Mesendoderm (in vitro differentiated cells): ENCODE data around the gene CARNS1.

Experiments used
- DNase-seq: peaks from one replicate; pipeline ENCODE4 v3.0.0; 2013
- H2AK5ac ChIP-seq: 2 replicates; pipeline ENCODE4 v1.6.1; 2013; ENCODE audit warnings: low read length, inconsistent platforms
- H2BK120ac ChIP-seq: 2 replicates; pipeline ENCODE4 v1.6.1; 2013; ENCODE audit warnings: low read depth, mild to moderate bottlenecking, low read length, moderate library complexity, mixed read lengths
- H2BK15ac ChIP-seq: replicated peaks from 2 replicates; pipeline ENCODE4 v1.6.1; 2013; ENCODE audit warnings: low read depth, mild to moderate bottlenecking, moderate library complexity
- H2BK5ac ChIP-seq: 2 replicates; pipeline ENCODE4 v1.6.1; 2013; ENCODE audit warnings: low read length, inconsistent platforms
- H3K18ac ChIP-seq: 2 replicates; pipeline ENCODE4 v1.6.1; 2013; ENCODE audit warnings: mild to moderate bottlenecking, low read length, mixed read lengths
- H3K23ac ChIP-seq: one replicate; pipeline ENCODE4 v1.6.1; 2013; ENCODE audit warnings: low read length
- H3K27ac ChIP-seq: 2 replicates; pipeline ENCODE4 v1.5.1; 2013; ENCODE audit warnings: low read depth, mild to moderate bottlenecking, inconsistent platforms, low read length, moderate library complexity
- H3K27me3 ChIP-seq: 2 replicates; pipeline ENCODE4 v1.6.1; 2013; ENCODE audit warnings: low read length, control low read depth, mild to moderate bottlenecking, inconsistent platforms; ENCODE audit not compliant: insufficient read depth, poor library complexity
- H3K36me3 ChIP-seq: 2 replicates; pipeline ENCODE4 v1.6.1; 2013; ENCODE audit warnings: low read length, inconsistent platforms; ENCODE audit not compliant: control insufficient read depth, insufficient read depth
- H3K4ac ChIP-seq: one replicate; pipeline ENCODE4 v1.6.1; 2013; ENCODE audit warnings: low read depth, mild to moderate bottlenecking, low read length, moderate library complexity
- H3K4me1 ChIP-seq: 2 replicates; pipeline ENCODE4 v1.6.1; 2013; ENCODE audit warnings: low read depth, low read length, inconsistent platforms; ENCODE audit not compliant: control insufficient read depth
- H3K4me2 ChIP-seq: 2 replicates; pipeline ENCODE4 v1.6.1; 2013; ENCODE audit warnings: low read length
- H3K4me3 ChIP-seq: 2 replicates; pipeline ENCODE4 v1.5.1; 2013; ENCODE audit warnings: mild to moderate bottlenecking, low read length
- H3K56ac ChIP-seq: one replicate; pipeline ENCODE4 v1.6.1; 2013; ENCODE audit warnings: low read length
- H3K79me1 ChIP-seq: 2 replicates; pipeline ENCODE4 v1.6.1; 2013; ENCODE audit warnings: low read length, inconsistent platforms
- H3K79me2 ChIP-seq: 2 replicates; pipeline ENCODE4 v1.6.1; 2013; ENCODE audit warnings: mild to moderate bottlenecking, low read length; ENCODE audit not compliant: control insufficient read depth, insufficient read depth
- H3K9ac ChIP-seq: 2 replicates; pipeline ENCODE4 v1.6.1; 2013; ENCODE audit warnings: low read length, inconsistent platforms
- H4K5ac ChIP-seq: one replicate; pipeline ENCODE4 v1.6.1; 2013; ENCODE audit warnings: low read length
- H4K8ac ChIP-seq: one replicate; pipeline ENCODE4 v1.6.1; 2013; ENCODE audit warnings: low read depth, mild to moderate bottlenecking, control low read depth, low read length, moderate library complexity
- WGBS: extraction: QIAGEN DNeasy Blood & Tissue Kit; methylation state at CpG from one replicate; pipeline ENCODE4 v1.1.7; 2013; ENCODE audit warnings: low lambda C conversion rate, missing lambda C conversion rate; ENCODE audit not compliant: insufficient coverage; ENCODE audit errors: extremely low coverage; 5-methylcytosine and 5-hydroxymethylcytosine counted together

CARNS1 gene

DNA sequence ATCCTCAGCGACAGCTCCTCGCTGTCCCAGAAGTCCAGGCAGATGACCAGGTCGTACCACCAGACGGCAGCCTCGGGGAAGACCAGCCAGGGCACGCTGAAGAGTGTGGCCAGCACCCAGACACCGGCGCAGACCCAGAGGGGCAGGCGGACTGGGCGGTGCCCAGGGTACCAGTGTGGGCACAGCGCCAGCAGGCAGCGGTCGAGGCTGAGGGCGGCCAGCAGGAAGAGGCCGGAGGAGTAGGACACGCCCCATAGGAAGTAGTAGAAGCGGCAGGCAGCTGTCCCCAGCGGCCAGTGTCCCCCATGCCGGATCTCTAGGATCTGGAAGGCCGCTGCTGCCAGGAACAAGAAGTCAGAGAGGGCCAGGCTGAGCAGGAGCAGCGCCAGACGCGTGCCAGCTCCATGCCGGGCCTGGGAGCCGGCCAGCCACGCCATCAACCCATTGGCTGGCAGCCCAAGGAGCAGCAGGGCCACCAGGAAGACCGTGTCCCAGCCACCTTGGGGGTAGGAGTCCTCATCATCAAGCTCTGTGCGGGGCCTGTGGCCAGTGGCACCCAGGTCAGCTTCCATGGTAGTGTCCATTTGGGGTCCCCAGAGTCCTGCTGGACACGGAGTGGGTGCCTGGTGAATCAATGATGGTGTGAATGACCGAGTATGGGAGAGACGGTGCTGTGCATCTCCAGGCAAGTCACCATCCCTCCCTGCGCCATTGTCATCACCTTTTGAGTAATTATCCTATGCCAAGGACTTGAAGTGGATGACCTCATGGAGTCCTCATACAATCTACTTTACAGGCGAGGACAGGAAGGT, 36.9 kb downstream of the CARNS1 start, which contains the start of gene GPR152:
TSS of gene GPR152 (minus strand) at position 589 of the 812 bp plus-strand sequence. CDS start at position 584, 5 bp downstream.
- H3K4me3 ChIP-seq, result no peak within 1 kb of the TSS
- no peak within 1 kb of the TSS for H2AK5ac ChIP-seq
- H3K27ac ChIP-seq, result no peak within 1 kb of the TSS
- H3K27me3 ChIP-seq, result no peaks in the 10 kb centered on the region
- no peak within 1 kb of the TSS for H2BK5ac ChIP-seq
- no peak within 1 kb of the TSS for H3K56ac ChIP-seq
- no peak within 1 kb of the TSS for H3K4ac ChIP-seq
- H3K23ac ChIP-seq, result no peak within 1 kb of the TSS
- no peak within 1 kb of the TSS for H4K5ac ChIP-seq
- no peak within 1 kb of the TSS for H3K18ac ChIP-seq
- H3K36me3 ChIP-seq, result no peaks in the 10 kb centered on the region
- H3K79me1 ChIP-seq, result no peaks in the 10 kb centered on the region
- H3K79me2 ChIP-seq, result no peaks in the 10 kb centered on the region
- H3K4me1 ChIP-seq, result no peaks in the 10 kb centered on the region
- no peak within 1 kb of the TSS for H3K9ac ChIP-seq
- no CpG with 5 or more reads among the region's 33 CpGs for WGBS
- no peak for DNase-seq
- H2BK120ac ChIP-seq, result no peak within 1 kb of the TSS
- no peak within 1 kb of the TSS for H2BK15ac ChIP-seq
- H3K4me2 ChIP-seq, result no peak within 1 kb of the TSS
- H4K8ac ChIP-seq, result no peak within 1 kb of the TSS

DNA sequence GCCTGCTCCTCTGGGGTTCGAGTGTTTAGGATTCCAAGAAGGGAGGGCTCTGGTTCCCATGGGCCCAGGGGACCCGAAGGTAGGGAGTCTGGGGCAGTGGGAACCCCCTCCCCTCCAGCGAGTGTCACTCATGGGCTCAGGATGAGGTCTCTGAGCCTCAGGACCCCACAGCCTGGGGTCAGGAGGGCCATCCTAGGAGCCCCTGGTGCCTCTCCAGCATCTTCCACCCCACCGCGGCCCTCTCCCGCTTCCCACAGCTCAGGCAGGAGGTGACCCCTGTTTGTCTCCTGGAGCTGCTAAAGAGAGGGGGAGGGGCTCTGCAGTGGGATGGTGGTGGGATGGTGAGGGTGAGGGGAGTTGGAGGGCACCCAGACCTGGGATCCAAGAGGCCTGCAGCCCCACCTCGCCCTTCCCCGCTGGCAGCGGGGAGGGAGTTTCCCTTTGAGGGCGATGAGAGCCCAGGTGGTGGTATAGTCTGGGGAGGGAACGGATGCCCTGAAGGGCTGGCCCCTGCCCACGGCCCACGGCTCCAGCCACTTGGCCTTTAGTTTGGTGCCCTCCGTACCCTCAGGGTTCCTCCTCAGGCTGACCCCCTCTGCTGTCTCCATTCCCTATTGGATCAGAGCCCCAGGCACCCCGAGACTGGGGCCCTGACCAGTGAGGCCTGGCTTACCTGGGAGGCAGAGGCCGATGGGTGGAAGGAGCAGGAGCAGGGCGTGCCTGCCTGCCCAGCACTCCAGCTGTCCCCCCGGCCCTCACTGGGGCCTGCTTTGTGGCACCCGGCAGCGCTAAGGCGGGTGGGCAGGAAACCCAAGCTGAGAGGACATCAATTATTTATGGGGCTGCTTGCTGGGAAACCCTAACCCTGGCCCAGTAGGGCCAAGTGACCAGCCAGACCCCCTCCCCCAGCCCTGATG, 38.6 kb downstream of the CARNS1 start:
- Histone ChIP-seq H2BK15ac (no peak overlapping the region), H3K23ac (no peak overlapping the region), H3K79me1 (no peaks in the 10 kb centered on the region), H4K8ac (no peak overlapping the region), H3K79me2 (no peaks in the 10 kb centered on the region), H3K9ac (no peak overlapping the region), H3K27me3 (no peaks in the 10 kb centered on the region), H3K56ac (no peak overlapping the region), H3K4me1 (no peaks in the 10 kb centered on the region), H3K18ac (no peak overlapping the region), H3K4ac (no peak overlapping the region), H2BK120ac (no peak overlapping the region), H3K36me3 (no peaks in the 10 kb centered on the region), H4K5ac (no peak overlapping the region), H3K27ac (no peak overlapping the region), H2AK5ac (no peak overlapping the region), H2BK5ac (no peak overlapping the region), H3K4me3 (no peak overlapping the region), H3K4me2 (no peak overlapping the region)
- no peak for DNase-seq
- no CpG with 5 or more reads among the region's 21 CpGs for WGBS

GRCh38 chr11:67455054-67455453, 39.6 kb downstream of the CARNS1 start, which contains the start of gene CABP4:
CABP4 (plus strand) TSS chr11:67455354; CDS start chr11:67455424, 70 bp downstream.
- H3K4me3 ChIP-seq, result no peak within 1 kb of the TSS
- no peak within 1 kb of the TSS for H2BK15ac ChIP-seq
- no peak within 1 kb of the TSS for H3K56ac ChIP-seq
- no peaks in the 10 kb centered on the region for H3K27me3 ChIP-seq
- H3K9ac ChIP-seq, result no peak within 1 kb of the TSS
- H3K27ac ChIP-seq, result no peak within 1 kb of the TSS
- no peak within 1 kb of the TSS for H4K8ac ChIP-seq
- WGBS, result no CpG with 5 or more reads among the region's 3 CpGs
- no peak within 1 kb of the TSS for H3K4me2 ChIP-seq
- no peak within 1 kb of the TSS for H3K18ac ChIP-seq
- H2BK5ac ChIP-seq, result no peak within 1 kb of the TSS
- no peaks in the 10 kb centered on the region for H3K4me1 ChIP-seq
- DNase-seq, result no peak
- no peak within 1 kb of the TSS for H4K5ac ChIP-seq
- H2AK5ac ChIP-seq, result no peak within 1 kb of the TSS
- no peak within 1 kb of the TSS for H3K23ac ChIP-seq
- no peak within 1 kb of the TSS for H2BK120ac ChIP-seq
- H3K79me2 ChIP-seq, result no peaks in the 10 kb centered on the region
- no peaks in the 10 kb centered on the region for H3K79me1 ChIP-seq
- no peaks in the 10 kb centered on the region for H3K36me3 ChIP-seq
- no peak within 1 kb of the TSS for H3K4ac ChIP-seq

DNA sequence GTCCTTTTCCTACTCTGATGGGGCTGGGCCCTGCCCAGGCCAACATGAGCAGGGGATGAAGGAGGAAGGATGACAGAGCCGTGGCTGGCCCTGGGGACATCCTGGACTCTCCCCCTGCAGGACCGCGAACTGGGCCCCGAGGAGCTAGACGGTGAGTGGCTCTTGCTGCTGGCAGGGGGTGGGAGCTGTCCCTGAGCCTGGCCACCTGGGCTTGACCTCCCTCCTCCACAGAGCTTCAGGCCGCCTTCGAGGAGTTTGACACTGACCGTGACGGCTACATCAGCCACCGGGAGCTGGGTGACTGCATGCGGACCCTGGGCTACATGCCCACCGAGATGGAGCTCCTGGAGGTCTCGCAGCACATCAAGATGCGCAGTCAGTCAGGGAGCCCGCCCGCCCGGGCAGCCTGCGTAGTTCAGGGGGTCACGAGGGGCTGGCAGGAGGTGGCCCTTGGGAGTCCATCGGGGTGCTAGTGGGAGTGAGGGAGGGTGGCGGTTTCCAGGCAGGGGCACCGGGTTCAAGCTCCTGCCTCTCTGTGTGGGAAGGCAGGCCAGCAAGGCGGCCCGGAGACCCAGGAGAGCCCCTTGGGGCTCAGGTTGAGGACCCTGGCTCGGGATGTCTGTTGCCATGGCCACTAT, 40.7 kb downstream of the CARNS1 start:
- H3K79me2 ChIP-seq, result no peaks in the 10 kb centered on the region
- WGBS, result no CpG with 5 or more reads among the region's 25 CpGs
- no peaks in the 10 kb centered on the region for H3K27me3 ChIP-seq
- H2BK5ac ChIP-seq, result no peak overlapping the region
- no peak overlapping the region for H3K56ac ChIP-seq
- no peak overlapping the region for H4K5ac ChIP-seq
- no peaks in the 10 kb centered on the region for H3K4me1 ChIP-seq
- H3K36me3 ChIP-seq, result no peaks in the 10 kb centered on the region
- no peak overlapping the region for H3K4me3 ChIP-seq
- H3K27ac ChIP-seq, result no peak overlapping the region
- no peak overlapping the region for H3K9ac ChIP-seq
- H2BK15ac ChIP-seq, result no peak overlapping the region
- no peak overlapping the region for H4K8ac ChIP-seq
- DNase-seq, result no peak
- H3K23ac ChIP-seq, result no peak overlapping the region
- no peak overlapping the region for H3K18ac ChIP-seq
- H2BK120ac ChIP-seq, result no peak overlapping the region
- H3K4me2 ChIP-seq, result no peak overlapping the region
- no peak overlapping the region for H3K4ac ChIP-seq
- H3K79me1 ChIP-seq, result no peaks in the 10 kb centered on the region
- no peak overlapping the region for H2AK5ac ChIP-seq

- no peaks in the 10 kb centered on the region for H3K79me1 ChIP-seq
- no peaks in the 10 kb centered on the region for H3K36me3 ChIP-seq
- H4K8ac ChIP-seq, result no peak overlapping the region
- H3K9ac ChIP-seq, result no peak overlapping the region
- H2AK5ac ChIP-seq, result no peak overlapping the region
- H3K4me3 ChIP-seq, result no peak overlapping the region
- no peak overlapping the region for H4K5ac ChIP-seq
- no peak overlapping the region for H3K18ac ChIP-seq
- no peaks in the 10 kb centered on the region for H3K27me3 ChIP-seq
- no peaks in the 10 kb centered on the region for H3K79me2 ChIP-seq
- no peak overlapping the region for H3K23ac ChIP-seq
- no peak overlapping the region for H3K4me2 ChIP-seq
- no peak overlapping the region for H2BK5ac ChIP-seq
- no peak overlapping the region for H2BK120ac ChIP-seq
- H3K27ac ChIP-seq, result no peak overlapping the region
- no peak for DNase-seq
- no peak overlapping the region for H3K4ac ChIP-seq
- no peak overlapping the region for H2BK15ac ChIP-seq
- WGBS, result no CpG with 5 or more reads among the region's 12 CpGs
- no peak overlapping the region for H3K56ac ChIP-seq
- no peaks in the 10 kb centered on the region for H3K4me1 ChIP-seq
Observed at GRCh38 chr11:67457453-67457852, 42.0 kb downstream of the CARNS1 start.
